Tibial nerve (tissue), 4 donors: Measurements from ENCODE around the gene CRACR2A. TPM values are rescaled to one million over a fixed set of nuclear protein-coding genes. Genes with fewer than 3 reads are reported as not detected.

Experiments
- DNase-seq, 2 donors: peaks; one replicate each; pipeline ENCODE4 v3.0.0-alpha.2; 2019; ENCODE audit warnings: low spot score in 2 of 2
- H3K27ac ChIP-seq, 4 donors: fragments of 200-600 bp; sonication (generic) in 3 of 4; one replicate each; pipeline ENCODE4 v1.5.1; 2017 to 2019; ENCODE audit warnings: mild to moderate bottlenecking in 1 of 4
- H3K27me3 ChIP-seq, 2 donors: fragments of 200-600 bp; sonication (generic) in 1 of 2; one replicate each; pipeline versions ENCODE4 v1.5.1 to v1.6.0; 2017 to 2019
- H3K36me3 ChIP-seq, 3 donors: fragments of 200-600 bp; sonication (generic); one replicate each; pipeline ENCODE4 v1.5.1; 2018 to 2019
- H3K4me1 ChIP-seq, 4 donors: fragments of 200-600 bp; sonication (generic) in 3 of 4; one replicate each; pipeline ENCODE4 v1.5.1; 2017 to 2019
- H3K4me3 ChIP-seq, 4 donors: fragments of 200-600 bp; sonication (generic) in 3 of 4; one replicate each; pipeline ENCODE4 v1.5.1; 2017 to 2019; ENCODE audit warnings: mild to moderate bottlenecking in 1 of 4, moderate library complexity in 1 of 4
- H3K9me3 ChIP-seq, 4 donors: fragments of 200-600 bp; sonication (generic) in 3 of 4; one replicate each; pipeline ENCODE4 v1.5.1; 2017 to 2019
- CTCF ChIP-seq, 5 experiments: fragments of 200-600 bp in 3 of 5; fragments of 450-650 bp in 2 of 5; sonication (generic) in 3 of 5; IDR thresholded peaks; one replicate each; pipeline ENCODE4 v1.5.1; 2016 to 2019; ENCODE audit warnings: antibody characterized with exemption in 5 of 5, mild to moderate bottlenecking in 3 of 5, moderate library complexity in 2 of 5
- EP300 ChIP-seq, 2 donors: sonication (generic); formaldehyde crosslinking; IDR thresholded peaks; one replicate each; pipeline ENCODE4 v1.6.1; 2017; ENCODE audit warnings: antibody characterized with exemption in 2 of 2, mild to moderate bottlenecking in 1 of 2
- POLR2A ChIP-seq, 2 donors: fragments of 450-650 bp; IDR thresholded peaks; one replicate each; pipeline ENCODE4 v1.6.1; 2017; ENCODE audit warnings: antibody characterized with exemption in 2 of 2, mild to moderate bottlenecking in 2 of 2, moderate library complexity in 2 of 2
- WGBS, 2 donors: methylation state at CpG; one replicate each; pipeline ENCODE4 v1.1.5; 2018; 5-methylcytosine and 5-hydroxymethylcytosine counted together
- total RNA-seq, 4 donors: library from RNA; depleted of rRNA; stranded (reverse); fragments of >200 nt; gene quantifications; one replicate each; pipeline ENCODE4 v1.1.0, GENCODE V29; 2016

Gene CRACR2A
- total RNA-seq, 4 donors from 2014 or later = 2.6 to 6.3 (median 4.2) TPM

DNA sequence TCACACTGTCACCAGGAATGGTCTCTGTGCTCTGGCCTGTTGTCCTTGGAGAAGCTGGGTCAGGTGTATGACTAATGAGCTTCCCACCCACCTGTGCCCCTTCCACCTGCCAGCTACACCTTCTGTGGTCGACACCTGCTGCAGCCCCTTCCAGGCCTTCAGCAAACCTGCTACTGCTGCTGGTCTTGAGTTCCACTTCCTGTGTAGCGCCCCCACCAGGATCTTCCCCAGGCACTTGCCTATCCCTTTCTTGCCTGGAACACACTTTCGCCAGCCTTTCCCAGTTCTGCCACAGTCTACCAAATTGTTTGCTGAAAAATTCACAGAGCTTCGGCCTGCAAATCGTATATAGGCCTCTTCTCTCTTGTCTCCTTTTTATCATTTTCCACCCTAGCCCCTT, 75.3 kb downstream of the CRACR2A start:
- TF ChIP-seq POLR2A (IDR thresholded peaks at IDR 0.05) (no peak), CTCF (IDR thresholded peaks at IDR 0.05) (no peak), EP300 (IDR thresholded peaks at IDR 0.05) (no peak)
- H3K4me3 ChIP-seq = no peak overlapping the region
- no peak overlapping the region for H3K27ac ChIP-seq
- H3K36me3 ChIP-seq = peaks cover 0 to 11% (median 0%) of the 10 kb centered on the region in 3 donors
- 94 to 96% methylated on average over 5 of the region's 5 CpGs for WGBS, 2 donors
- no peak for DNase-seq
- H3K27me3 ChIP-seq = no peaks in the 10 kb centered on the region
- no peaks in the 10 kb centered on the region for H3K9me3 ChIP-seq
- H3K4me1 ChIP-seq = peaks cover 0 to 5% (median 0%) of the 10 kb centered on the region in 4 donors

GRCh38 chr12:3673981-3674708, 78.8 kb downstream of the CRACR2A start:
- Histone ChIP-seq H3K4me3 (no peak overlapping the region), H3K9me3 (no peaks in the 10 kb centered on the region), H3K27ac (no peak overlapping the region), H3K36me3 (peaks cover 0 to 24% (median 0%) of the 10 kb centered on the region in 3 donors), H3K4me1 (no peaks in the 10 kb centered on the region), H3K27me3 (no peaks in the 10 kb centered on the region)
- TF ChIP-seq POLR2A (IDR thresholded peaks at IDR 0.05) = no peak
- TF ChIP-seq CTCF (IDR thresholded peaks at IDR 0.05) = no peak
- TF ChIP-seq EP300 (IDR thresholded peaks at IDR 0.05) = no peak
- 75 to 77% methylated on average over 9 of the region's 9 CpGs for WGBS, 2 donors
- DNase-seq = no peak

DNA sequence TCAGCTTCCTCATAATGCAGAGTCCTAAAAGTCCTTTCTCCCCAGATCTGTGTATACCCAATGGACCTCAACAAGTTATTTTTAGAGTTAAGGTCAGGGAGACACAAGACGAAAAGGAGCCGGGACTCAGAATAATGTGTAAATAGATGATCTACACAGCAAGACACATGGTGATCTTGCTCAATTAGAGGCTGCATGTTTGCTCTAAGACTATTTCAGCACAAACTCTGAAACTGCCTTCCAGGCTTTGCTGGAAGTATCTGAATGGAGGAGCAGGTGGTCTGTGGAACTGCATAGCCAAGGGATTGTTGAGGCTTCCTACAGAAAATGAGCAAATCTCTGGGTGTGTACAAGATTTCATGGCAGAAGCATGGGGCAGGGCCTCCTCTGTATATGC, 80.8 kb downstream of the CRACR2A start:
- TF ChIP-seq POLR2A (IDR thresholded peaks at IDR 0.05) = no peak
- TF ChIP-seq CTCF (IDR thresholded peaks at IDR 0.05) = no peak
- no peak for TF ChIP-seq EP300 (IDR thresholded peaks at IDR 0.05)
- 60 to 63% methylated on average over 2 of the region's 2 CpGs for WGBS, 2 donors

DNA sequence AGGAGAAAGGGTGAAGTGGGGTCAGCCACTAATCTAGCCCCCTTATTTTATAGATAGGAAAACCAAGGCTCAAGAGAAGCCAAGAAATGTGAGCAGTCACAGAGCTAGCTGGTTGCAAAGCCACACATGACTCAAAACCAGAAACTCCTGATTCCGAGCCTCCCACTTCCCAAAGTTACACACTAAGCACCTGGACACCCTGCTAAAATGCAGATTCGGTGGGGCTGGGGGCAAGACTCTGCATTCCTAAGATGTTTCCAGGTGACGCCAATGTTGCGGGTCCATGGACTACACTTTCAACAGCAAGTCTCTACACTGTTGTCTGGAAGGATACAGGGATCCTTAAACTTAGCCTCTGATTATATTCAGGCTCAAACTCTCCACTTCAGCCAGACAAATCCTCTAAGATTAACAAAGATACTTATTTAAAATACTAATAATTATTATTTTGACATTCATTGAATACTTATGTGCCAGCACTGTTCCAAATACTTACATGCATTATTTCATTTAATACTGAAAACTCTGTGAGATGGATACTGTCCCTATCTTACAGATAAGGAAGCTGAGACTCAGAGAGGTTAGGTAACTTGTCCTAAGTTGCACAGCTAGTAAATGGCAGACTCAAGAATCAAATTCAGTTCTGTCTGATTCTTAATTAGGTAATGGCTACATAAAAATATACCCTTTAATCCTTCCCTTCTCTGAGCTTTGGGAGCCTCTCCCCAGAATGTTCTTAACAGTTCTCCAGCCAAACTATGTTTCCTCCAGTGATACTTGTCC, 81.4 kb downstream of the CRACR2A start:
- Histone ChIP-seq H3K9me3 (no peaks in the 10 kb centered on the region), H3K27ac (no peak overlapping the region), H3K36me3 (peaks cover 0 to 21% (median 0%) of the 10 kb centered on the region in 3 donors), H3K4me3 (no peak overlapping the region), H3K4me1 (no peaks in the 10 kb centered on the region), H3K27me3 (no peaks in the 10 kb centered on the region)
- no peak for TF ChIP-seq POLR2A (IDR thresholded peaks at IDR 0.05)
- TF ChIP-seq CTCF (IDR thresholded peaks at IDR 0.05) = no peak
- TF ChIP-seq EP300 (IDR thresholded peaks at IDR 0.05) = no peak
- 91 to 93% methylated on average over 4 of the region's 4 CpGs for WGBS, 2 donors
- DNase-seq = no peak

More for the DNA sequence above, 80.8 kb downstream of the CRACR2A start:
- Histone ChIP-seq H3K4me3 (no peak overlapping the region), H3K27me3 (no peaks in the 10 kb centered on the region), H3K9me3 (no peaks in the 10 kb centered on the region), H3K4me1 (no peaks in the 10 kb centered on the region), H3K36me3 (peaks cover 0 to 21% (median 0%) of the 10 kb centered on the region in 3 donors), H3K27ac (no peak overlapping the region)
- DNase-seq = no peak

- WGBS, 2 donors = 86 to 87% methylated on average over 5 of the region's 5 CpGs
- Histone ChIP-seq H3K9me3 (no peaks in the 10 kb centered on the region), H3K36me3 (peaks cover 0 to 21% (median 0%) of the 10 kb centered on the region in 3 donors), H3K27ac (no peak overlapping the region), H3K4me3 (no peak overlapping the region), H3K27me3 (no peaks in the 10 kb centered on the region), H3K4me1 (no peaks in the 10 kb centered on the region)
- DNase-seq = no peak
- TF ChIP-seq EP300 (IDR thresholded peaks at IDR 0.05) (no peak), POLR2A (IDR thresholded peaks at IDR 0.05) (no peak), CTCF (IDR thresholded peaks at IDR 0.05) (no peak)
These were observed 82.8 kb downstream of the CRACR2A start for GRCh38 chr12:3670083-3670620.
